ENCODE results near the gene C1orf35.

DNA sequence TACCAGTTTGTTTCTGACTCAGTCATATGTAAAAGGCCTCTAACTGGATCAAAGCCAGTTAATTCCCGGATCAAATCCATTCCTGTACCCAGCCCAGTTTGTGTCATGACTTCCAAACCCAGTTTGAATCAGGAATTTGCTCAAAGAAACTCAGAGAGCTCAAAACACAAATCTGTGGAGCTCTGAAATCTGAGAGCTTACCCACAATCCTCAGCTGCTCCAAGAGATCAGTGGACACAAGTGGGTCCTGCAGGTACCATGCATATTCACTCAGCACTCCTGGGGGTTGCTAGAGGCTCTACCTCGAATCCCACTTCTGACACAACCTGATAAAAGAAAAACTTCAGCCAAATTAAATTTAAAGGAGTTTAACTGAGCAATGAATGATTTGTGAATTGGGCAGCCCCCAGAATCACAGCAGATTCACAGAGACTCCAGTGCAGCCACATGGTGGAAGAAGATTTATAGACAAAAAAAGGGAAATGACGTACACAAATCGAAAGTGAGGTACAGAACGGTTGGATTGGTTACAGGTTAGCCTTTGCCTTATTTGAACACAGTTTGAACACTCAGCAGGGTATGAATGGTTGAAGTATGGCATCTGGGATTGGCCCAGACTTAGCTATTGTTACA, 17.8 kb upstream of the C1orf35 start:
- TF ChIP-seq, protein P1, sequence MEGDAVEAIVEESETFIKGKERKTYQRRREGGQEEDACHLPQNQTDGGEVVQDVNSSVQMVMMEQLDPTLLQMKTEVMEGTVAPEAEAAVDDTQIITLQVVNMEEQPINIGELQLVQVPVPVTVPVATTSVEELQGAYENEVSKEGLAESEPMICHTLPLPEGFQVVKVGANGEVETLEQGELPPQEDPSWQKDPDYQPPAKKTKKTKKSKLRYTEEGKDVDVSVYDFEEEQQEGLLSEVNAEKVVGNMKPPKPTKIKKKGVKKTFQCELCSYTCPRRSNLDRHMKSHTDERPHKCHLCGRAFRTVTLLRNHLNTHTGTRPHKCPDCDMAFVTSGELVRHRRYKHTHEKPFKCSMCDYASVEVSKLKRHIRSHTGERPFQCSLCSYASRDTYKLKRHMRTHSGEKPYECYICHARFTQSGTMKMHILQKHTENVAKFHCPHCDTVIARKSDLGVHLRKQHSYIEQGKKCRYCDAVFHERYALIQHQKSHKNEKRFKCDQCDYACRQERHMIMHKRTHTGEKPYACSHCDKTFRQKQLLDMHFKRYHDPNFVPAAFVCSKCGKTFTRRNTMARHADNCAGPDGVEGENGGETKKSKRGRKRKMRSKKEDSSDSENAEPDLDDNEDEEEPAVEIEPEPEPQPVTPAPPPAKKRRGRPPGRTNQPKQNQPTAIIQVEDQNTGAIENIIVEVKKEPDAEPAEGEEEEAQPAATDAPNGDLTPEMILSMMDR (IDR thresholded peaks at IDR 0.05) = peak in 1 of 6 experiments; percentile 25
- TF ChIP-seq POLR2A (IDR thresholded peaks at IDR 0.05) = no peak
